Activated CD8-positive, alpha-beta memory T cell treated with anti-CD3 and anti-CD28 coated beads for 1 hour (primary cell): ENCODE results near the gene SELENOK.
"Not testable (repeated sequence)": the region's sequence is repeated elsewhere in the genome, so short reads cannot be mapped to it uniquely, and the experiment has no call there.

Source experiments
- DNase-seq, 2 donors: peaks; one replicate each; pipeline ENCODE4 v3.0.0-alpha.2; 2020; ENCODE audit warnings: low read depth in 1 of 2; ENCODE audit errors: extremely low read depth in 1 of 2

Gene SELENOK

DNA sequence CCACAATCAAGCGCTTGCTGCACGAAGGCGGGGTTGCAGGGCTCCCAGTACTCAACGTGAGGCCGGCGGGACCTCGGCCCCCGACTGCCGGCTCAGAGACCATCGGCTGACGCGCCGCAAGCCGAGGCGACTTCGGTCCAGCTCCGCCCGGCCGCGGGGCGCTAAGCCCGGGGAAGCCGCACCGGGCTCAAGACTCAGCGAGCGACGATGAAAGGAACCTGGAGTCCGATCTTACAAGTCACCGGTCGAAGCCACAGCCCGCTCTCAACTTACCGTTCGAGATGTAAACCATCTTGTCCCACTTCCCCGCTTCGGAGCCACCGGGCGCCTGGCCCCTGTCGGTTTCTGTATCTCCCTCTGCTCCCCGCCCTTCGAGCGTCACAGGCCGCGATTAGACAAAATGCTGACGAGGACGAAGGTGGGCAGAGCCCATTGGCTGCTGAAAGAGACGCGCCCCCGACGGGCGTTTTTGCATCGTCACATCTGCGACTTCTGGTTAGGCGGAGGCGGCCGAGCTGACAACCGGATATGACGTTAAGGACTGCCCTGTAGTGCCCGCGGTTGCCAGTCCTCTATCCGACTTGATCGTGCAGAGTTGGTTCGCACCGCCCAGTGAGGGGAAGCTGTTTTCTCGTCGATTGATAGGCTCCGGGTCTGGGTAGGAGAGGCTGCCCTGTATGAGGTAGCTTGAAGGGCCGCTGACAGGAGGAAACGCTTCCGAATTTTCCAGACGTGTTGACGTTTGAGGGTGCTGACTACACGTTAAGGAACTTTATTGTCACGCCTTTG, at the start of gene SELENOK:
Gene SELENOK (minus strand): TSS at position 363 of the 789 bp plus-strand sequence.
- peak; percentile 90 to 93 for DNase-seq

DNA sequence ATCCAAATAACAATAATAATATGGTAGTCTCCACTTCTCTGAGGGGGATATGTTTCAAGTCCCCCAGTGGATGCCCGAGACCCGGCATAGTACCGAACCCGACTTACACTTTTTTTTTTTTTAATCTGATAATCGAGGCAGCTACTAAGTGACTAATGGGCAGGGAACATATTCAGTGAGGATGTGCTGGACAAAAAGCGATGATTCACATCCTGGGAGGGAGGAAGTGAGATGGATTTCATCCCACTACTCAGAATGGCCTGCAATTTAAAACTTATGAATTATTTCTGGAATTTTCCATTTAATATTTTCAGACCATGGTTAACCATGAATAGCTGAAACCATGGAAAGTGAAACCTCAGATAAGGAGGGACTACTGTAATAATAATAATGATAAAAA, 49.5 kb upstream of the SELENOK start:
- no peak for DNase-seq

DNA sequence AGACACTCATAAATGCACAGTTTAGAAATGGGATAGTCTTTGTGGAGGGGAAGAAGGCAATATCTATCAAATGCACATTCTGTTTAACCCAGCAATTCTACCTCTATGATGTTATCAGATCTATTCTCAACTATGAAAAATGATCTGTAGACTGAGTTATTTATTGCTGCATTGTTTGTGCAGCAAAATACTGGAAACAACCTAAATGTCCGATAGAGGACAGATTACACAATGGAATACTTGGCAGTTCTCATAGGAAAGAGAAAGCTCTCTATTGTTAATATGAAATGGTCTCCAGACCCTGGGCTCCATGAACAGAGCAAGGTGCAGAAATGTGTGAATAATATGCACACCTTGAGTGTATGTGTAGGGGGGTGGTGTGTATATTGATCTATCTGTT, 49.0 kb upstream of the SELENOK start:
- DNase-seq: no peak

DNA sequence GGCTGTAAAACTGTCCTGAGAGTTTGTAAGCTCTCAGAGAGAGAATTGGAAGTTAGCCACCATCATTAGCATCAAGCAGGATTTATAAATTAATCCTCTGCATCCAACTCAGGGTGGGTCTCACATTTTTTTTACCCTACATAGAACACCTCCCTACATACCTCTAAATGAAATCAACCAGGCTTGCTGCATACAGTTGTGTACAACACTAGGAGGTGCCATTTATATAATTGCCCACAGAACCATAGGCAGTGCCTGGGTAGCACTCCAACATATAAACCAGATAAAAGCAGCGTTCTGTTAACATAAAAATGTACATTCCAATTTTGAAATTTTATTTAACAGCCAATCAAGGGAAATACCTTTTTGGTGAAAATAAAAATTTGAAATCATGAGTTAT, 48.2 kb upstream of the SELENOK start:
- DNase-seq: no peak

DNA sequence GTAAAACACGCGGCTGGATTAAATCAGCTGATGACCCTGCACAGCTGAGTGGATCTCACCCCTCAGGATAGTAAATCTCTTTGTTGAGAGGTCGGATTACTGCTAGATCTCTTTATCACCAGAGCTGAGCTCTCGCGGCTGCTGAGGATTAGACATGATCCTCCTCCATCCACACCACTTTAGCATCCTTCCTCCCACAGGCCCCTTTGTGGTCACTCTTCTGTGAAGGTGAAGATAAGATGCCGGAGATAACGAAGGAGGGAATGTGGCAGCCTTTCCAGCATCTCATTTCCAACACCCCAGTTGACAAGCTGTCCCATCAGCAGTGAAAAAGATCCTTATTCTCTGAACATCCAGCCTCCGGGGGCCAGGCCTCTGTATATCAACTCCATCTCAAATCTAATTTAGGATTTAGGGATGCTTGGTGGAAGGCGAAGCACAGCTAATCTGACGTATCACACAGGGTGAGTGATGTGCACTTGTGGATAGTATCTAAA, 47.5 kb upstream of the SELENOK start:
- DNase-seq: no peak

DNA sequence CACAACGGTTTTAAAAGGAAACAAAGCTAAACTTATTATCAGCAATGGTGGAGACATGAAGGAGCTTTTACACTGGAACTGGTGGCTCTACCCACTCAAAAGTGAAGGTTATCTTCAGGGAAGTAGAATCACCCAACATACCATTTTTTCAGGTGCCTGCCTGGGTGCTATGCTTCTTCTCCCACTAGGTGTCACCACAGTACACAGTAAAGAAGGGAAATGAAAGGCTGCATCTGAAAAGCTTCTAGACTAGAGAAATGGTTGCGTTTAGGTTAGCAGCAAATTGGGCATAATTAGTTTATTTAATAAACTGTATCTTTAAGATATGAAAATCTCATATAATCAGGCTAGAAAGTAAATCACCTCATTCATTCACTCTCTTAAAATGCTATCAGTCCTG, 47.0 kb upstream of the SELENOK start:
- DNase-seq: no peak

DNA sequence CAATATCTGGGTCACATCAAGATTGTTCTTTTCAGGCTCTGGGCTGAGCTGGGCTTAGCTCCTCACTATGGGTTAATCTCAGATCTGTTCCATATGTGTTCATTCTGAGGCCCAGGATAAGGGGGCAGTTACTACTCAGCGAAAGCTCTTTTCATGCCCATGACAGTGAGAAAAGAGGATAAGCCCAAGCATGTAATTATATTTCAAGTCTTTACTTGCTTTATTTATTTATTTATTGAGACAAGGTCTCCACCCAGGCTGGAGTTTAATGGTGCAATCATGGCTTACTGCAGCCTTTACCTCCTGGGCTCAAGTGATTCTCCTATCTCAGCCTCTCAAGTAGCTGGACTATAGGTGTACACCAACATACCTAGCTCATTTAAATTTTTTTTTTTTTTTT, 44.7 kb upstream of the SELENOK start:
- no peak for DNase-seq

DNA sequence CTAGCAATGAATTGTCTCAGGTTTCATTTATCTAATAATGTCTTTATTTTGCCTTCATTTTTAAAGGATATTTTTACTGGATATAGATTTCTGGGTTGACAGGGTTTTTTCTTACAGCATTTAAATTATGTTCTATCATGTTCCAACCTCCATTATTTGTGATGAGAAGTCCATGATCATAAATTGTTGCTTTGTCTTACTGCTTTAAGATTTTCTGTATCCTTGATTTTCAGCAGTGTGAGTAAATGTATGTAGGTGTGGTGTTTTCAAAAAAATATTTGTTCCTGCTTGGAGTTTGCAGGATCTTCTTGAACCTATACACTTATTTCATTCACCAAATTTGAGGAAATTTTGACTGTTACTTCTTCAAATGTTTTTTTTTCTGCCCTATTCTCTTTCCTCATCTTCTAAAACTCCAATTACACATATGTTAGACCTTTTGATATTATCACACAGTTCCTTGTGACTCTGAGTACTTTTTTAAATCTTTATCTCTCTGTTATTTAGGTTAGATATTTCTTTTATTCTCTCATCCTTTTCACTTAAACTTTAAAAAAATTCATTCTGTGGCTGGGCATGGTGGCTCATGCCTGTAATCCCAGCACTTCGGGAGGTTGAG, 43.7 kb upstream of the SELENOK start:
- DNase-seq: no peak

DNA sequence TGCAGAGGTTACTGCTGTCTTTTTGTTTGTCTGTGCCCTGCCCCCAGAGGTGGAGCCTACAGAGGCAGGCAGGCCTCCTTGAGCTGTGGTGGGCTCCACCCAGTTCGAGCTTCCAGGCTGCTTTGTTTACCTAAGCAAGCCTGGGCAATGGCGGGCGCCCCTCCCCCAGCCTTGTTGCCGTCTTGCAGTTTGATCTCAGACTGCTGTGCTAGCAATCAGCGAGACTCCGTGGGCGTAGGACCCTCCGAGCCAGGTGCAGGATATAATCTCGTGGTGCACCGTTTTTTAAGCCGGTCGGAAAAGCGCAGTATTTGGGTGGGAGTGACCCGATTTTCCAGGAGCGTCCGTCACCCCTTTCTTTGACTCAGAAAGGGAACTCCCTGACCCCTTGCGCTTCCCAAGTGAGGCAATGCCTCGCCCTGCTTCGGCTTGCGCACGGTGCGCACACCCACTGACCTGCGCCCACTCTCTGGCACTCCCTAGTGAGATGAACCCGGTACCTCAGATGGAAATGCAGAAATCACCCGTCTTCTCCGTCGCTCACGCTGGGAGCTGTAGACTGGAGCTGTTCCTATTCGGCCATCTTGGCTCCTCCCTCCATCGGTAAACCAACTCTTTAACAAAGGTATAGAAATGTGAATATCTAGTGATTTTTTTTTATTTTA, 35.7 kb upstream of the SELENOK start:
- not testable (repeated sequence) for DNase-seq

DNA sequence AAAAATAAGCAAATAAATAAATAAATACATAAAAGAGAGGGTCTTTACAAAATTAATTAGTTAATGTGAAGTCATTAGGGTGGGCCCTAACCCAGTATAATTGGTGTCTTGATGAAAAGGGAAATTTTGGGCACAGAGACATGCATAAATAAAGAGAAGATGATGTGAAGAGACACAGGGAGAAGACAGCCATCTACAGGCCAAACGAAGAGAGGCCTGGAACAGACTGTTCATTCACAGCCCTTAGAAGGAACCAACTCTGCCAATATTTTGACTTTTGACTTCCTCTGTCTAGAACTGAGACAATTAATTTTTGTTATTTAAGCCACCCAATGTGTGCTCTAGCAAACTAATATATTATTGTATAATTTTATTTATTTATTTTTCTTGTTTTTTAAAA, 29.6 kb upstream of the SELENOK start:
- DNase-seq: no peak

DNA sequence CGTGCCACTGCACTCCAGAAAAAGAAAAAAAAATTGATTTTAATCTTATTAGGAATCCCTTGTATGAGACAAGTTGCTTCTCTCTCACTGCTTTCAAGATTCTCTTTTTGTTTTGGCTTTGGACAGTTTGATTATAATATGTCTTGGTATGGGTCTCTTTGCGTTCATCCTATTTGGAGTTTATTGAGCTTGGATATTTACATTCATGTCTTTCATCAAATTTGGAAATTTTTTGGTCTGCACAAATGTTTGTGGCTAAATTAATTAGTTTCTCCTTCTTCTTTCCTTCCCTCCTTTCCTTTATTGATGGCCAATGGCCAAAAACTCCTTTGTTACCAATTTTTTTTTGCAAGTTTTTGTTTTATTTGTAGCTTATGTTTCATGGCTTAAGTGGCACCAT, 28.1 kb upstream of the SELENOK start:
- DNase-seq: no peak

DNA sequence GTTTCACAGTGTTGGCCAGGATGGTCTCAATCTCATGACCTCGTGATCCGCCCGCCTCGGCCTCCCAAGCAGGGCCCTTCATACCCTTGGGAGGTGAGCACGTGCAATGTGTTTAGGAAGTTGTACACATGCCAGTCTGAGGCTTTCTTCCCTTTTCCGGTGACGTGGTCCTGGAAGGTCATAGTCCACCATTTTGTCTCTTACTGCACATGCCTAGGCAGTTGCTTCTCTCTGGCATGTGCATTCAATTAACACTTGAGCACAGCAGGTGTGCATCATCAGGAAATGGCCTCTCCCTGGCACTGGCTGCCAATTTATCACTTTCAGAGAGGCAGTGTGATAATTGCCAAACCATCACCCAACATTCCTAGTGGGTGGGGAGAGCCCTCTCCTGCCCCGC, 21.7 kb upstream of the SELENOK start:
- DNase-seq: no peak

DNA sequence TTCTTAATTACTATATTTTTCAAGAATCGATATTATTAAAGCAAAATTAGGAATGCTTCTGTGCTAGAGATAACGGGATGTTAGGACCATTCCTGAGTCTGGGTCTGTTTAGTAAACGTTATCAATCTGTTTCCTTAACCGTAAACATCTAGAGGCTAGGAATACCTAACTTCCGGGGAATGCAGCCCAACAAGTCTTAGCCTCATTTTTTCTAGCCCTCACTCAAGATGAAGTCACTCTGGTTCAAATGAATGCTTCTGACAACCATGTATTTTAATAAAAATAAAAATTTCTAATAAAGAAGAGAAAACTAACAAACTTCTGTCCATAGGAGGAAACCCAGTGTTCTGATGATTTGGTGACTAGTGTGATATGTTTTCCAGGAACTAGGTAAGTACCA, 11.1 kb upstream of the SELENOK start:
- no peak for DNase-seq

DNA sequence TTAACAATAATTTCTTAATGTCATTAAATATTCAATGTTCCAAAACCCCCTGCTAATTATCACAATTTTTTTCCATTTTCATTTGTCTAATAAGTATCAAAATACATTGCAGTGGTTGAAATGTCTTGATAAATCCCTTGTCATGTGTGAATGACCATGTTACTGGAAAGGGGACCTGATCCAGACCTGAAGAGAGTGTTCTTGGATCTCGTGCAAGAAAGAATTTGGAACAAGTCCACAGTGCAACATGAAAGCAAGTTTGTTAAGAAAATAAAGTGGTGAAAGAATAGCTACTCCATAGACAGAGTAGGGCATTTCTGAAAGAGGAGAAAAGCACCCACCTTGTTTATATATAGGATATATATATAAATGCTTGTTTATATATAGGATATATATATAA, 10.4 kb upstream of the SELENOK start:
- DNase-seq: no peak

DNA sequence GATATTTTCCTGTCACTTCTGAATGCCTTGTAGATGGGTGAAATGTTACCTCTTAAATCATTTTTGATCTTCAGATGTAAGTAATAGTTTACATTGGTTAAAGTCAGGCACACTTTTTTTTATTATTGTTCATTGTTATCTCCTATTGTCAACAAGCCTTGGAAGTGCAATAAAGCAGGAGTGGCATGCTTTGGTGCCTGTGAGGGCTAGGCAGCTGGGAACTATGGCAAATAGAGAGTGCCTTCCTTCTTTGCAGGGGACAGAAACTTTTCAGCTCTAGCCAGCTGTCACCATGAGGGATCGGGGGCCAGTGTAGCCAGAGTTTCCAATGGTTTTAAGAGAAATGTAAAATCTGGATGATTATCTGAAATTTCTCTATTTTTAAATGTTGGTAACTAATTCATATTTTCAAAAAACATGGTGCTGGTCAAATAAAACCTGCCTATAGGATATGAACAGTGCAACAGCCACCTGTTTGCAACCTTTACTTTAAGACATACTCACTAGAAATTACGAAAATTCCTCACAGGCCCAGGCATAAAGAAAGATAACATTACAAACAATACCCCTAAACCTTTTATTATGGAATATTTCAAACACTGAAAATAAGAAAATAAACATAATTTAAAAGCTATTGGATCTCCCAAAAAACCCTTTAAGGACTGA, 9.1 kb upstream of the SELENOK start:
- no peak for DNase-seq

DNA sequence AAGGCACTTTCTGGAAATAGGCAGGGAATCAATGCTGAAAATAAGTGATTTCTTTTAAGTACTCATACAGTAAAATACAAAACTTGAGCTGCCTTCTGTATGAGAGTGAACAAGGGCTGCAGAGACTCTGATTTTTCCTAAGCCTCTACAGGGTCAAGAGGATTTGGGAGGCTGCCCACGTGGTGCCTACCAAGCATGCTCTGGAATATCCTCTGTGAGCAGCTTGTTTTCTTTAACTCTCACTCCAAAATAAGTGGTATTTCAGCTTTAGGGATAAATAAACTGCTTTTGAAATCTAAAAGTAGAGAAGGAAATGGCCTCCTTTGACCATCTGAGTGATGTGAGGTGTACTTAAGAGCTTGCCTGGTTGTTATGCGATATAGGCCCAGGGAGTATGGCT, 8.1 kb upstream of the SELENOK start:
- DNase-seq: no peak

DNA sequence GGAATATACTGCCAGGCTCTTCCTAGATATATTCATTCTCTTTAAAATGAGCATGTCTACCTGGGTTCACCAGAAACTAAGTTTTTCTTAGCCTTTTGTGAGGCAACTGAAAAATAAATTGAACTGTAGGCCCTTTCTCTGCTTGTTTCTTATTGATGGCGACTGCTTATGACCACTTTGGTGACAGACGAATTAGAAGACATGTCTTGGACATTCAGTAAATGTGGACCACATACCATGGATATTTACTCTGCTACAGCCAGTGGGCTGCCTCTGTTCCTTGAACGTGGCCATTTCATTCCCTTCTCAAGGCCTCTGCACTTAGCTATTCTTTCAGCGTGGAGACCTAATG, 603 bp upstream of the SELENOK start:
- DNase-seq: no peak

DNA sequence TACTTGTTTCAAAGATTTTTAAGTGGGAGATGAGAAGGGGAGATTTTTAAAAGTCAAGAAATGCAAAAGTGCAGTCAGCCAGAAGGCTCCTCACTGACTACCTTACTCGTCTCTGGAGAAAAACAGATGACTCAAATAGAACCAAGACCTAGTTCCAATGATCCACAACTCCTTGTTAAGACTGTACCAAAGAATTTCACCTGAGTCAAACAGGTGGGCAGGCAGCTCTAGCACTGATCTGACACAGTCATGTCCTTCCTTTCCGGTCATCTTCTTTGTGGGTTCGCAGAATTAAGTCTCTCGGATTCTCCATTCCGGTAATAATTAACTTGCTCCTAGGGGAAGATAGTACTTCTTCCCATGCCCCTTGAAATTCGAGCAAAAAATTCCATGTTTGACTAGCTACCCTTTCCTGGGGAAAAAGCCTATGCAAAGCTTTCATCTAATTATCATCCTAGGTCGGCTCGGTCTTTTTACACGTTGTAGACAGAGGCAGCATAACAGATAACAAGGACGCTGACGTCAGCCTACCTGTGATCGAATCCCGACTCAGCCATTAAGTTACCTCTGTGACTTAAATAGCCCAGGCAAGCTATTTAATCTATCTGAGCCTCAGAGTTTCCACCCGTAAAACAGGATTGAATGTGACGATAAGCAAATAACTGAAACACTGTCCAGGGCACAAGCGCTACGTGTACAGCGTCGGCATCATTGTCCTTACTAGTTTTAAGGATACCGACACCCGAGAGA, 758 bp downstream of the SELENOK start:
- peak in 1 of 2 donors; percentile 41 for DNase-seq

DNA sequence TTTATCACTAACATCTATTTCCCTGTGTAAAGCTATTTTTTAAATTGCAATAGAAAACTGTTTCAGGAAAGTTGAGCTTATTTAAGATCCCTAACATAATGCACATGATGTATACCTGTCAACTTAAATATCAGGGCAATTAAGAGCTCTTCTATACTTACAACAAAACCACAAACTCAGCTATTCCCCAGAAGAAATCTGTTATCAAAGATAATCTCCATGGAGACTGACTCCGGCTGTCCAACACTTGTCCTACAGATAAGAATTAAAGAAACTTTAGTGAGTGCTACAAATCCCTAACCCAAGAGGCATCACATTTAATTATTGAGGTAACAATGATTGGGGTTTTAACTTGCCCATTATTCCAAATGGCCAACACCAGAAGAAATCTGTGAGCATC, 3.4 kb downstream of the SELENOK start:
- no peak for DNase-seq

DNA sequence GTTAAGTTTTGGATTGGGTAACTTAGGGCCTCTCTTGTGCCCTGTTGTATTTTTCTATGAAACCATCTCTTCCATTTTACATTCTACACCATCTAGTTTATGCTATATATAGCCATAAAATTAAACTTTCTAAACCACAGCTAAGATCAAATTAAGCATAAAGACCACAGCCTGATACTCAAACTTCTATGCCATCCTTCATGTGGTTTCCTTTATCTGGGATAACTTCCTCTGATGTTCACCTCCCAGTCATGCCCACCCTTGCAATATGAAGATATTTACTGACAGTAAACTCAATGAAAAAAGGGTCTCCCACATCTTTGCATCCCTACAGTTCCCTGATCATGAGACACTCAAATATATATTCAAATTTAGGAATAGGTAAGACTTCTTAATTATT, 4.2 kb downstream of the SELENOK start:
- DNase-seq: no peak

DNA sequence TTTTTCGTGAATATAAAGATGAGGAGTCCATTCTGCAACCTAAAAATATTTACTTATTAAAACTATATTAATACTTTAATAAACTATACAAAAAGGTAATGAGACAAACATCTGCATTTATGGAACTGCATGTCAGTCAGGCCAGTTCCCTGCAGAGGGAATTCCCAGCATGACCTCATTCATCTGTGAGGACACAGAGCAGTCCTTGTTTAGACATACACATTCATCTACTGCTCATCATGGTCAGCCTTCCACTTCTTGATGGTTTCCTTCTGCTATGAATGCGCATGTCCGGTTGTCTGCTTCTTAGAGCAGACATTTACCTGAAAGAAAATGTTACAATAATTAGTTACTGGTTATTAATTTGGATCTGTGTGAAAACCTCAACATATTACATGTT, 6.4 kb downstream of the SELENOK start:
- no peak for DNase-seq
